ENCODE results near the gene ATXN3.
A peak's percentile ranks its signal among the peaks of the same experiment; 100 is the strongest.

Gene ATXN3

GRCh38 chr14:92106143-92106926, at the start of gene ATXN3 (continued):
- TF ChIP-seq PATZ1 (tag by site-specific recombination; IDR thresholded peaks at IDR 0.05) (peak; percentile 96), GFI1B (tag by site-specific recombination; IDR thresholded peaks at IDR 0.05) (no peak), ZNF629 (tag by site-specific recombination; IDR thresholded peaks at IDR 0.05) (no peak; the same call in none of the 2 replicates), ZNF146 (tag by site-specific recombination; IDR thresholded peaks at IDR 0.05) (no peak), ZNF626 (tag by site-specific recombination; IDR thresholded peaks at IDR 0.05) (no peak), ZNF555 (tag by site-specific recombination; conservative IDR thresholded peaks at IDR 0.05) (no peak), ZNF514 (tag by site-specific recombination; IDR thresholded peaks at IDR 0.05) (no peak), PBX3 (CRISPR knock-in tag; IDR thresholded peaks at IDR 0.05) (no peak), ZFP37 (tag by site-specific recombination; IDR thresholded peaks at IDR 0.05) (no peak), ZNF692 (tag by site-specific recombination; IDR thresholded peaks at IDR 0.05) (peak; percentile 72), ZBTB26 (tag by site-specific recombination; optimal IDR thresholded peaks at IDR 0.05) (peak; percentile 58), HOXD13 (CRISPR knock-in tag; IDR thresholded peaks at IDR 0.05; ENCODE audit: borderline replicate concordance) (no peak), ZNF37A (tag by site-specific recombination; IDR thresholded peaks at IDR 0.05) (no peak), PRDM6 (tag by site-specific recombination; IDR thresholded peaks at IDR 0.05) (no peak), ZNF585B (tag by site-specific recombination; IDR thresholded peaks at IDR 0.05) (no peak), ZNF501 (tag by site-specific recombination; IDR thresholded peaks at IDR 0.05) (peak; percentile 73; the same call in 1 of the 2 replicates), ZNF639 (tag by site-specific recombination; IDR thresholded peaks at IDR 0.05) (no peak), ZNF777 (tag by site-specific recombination; IDR thresholded peaks at IDR 0.05; ENCODE audit: borderline replicate concordance) (no peak), BCL11B (tag by site-specific recombination; IDR thresholded peaks at IDR 0.05; ENCODE audit: low read depth) (no peak; the same call in 1 of the 2 replicates), ZBTB1 (tag by site-specific recombination; IDR thresholded peaks at IDR 0.05) (no peak), ZNF362 (tag by site-specific recombination; IDR thresholded peaks at IDR 0.05) (no peak), ZNF785 (tag by site-specific recombination; IDR thresholded peaks at IDR 0.05) (0 out of 2 replicates have a peak, but pooled peaks have one; percentile 16), KLF8 (tag by site-specific recombination; IDR thresholded peaks at IDR 0.05) (peak; percentile 97), ZNF114 (tag by site-specific recombination; IDR thresholded peaks at IDR 0.05) (no peak), ZNF23 (tag by site-specific recombination; IDR thresholded peaks at IDR 0.05; ENCODE audit: borderline replicate concordance) (no peak), ZNF24 (tag by site-specific recombination; IDR thresholded peaks at IDR 0.05) (peak; percentile 25; the same call in 1 of the 2 replicates), ZNF221 (tag by site-specific recombination; IDR thresholded peaks at IDR 0.05; ENCODE audit: borderline replicate concordance) (no peak), ZNF350 (tag by site-specific recombination; IDR thresholded peaks at IDR 0.05) (no peak), ZNF292 (tag by site-specific recombination; IDR thresholded peaks at IDR 0.05; ENCODE audit: borderline replicate concordance, low read depth) (no peak), MZF1 (tag by site-specific recombination; IDR thresholded peaks at IDR 0.05; ENCODE audit: borderline replicate concordance) (peak; percentile 15; the same call in 1 of the 2 replicates)
